Uterus (tissue), 4 donors: ENCODE measurements around the gene CRACDL. TPM values are rescaled to one million over a fixed set of nuclear protein-coding genes. Genes with fewer than 3 reads are reported as not detected.

ENCODE experiments used
- DNase-seq, 2 donors: peaks; one replicate each; pipeline ENCODE4 v3.0.0-alpha.2; 2019 to 2020
- H3K27ac ChIP-seq, 2 donors: fragments of 200-600 bp; sonication (generic); 1 replicate in 1 of 2; 2 replicates in 1 of 2; pipeline ENCODE4 v1.5.1; 2016 to 2018
- H3K27me3 ChIP-seq, 2 donors: fragments of 200-600 bp; sonication (generic); one replicate each; pipeline ENCODE4 v1.5.1; 2018 to 2019; ENCODE audit warnings: control low read depth in 1 of 2
- H3K36me3 ChIP-seq, 2 donors: fragments of 200-600 bp; sonication (generic); one replicate each; pipeline ENCODE4 v1.5.1; 2019; ENCODE audit warnings: control low read depth in 1 of 2
- H3K4me1 ChIP-seq, 2 donors: fragments of 200-600 bp; sonication (generic); one replicate each; pipeline ENCODE4 v1.5.1; 2018 to 2019; ENCODE audit warnings: control low read depth in 1 of 2
- H3K4me3 ChIP-seq, 2 donors: fragments of 200-600 bp; sonication (generic); 1 replicate in 1 of 2; 2 replicates in 1 of 2; pipeline ENCODE4 v1.5.1; 2018 to 2019; ENCODE audit warnings: mild to moderate bottlenecking in 1 of 2
- H3K9me3 ChIP-seq, 2 donors: fragments of 200-600 bp; sonication (generic); one replicate each; pipeline ENCODE4 v1.5.1; 2019; ENCODE audit warnings: control low read depth in 1 of 2
- CTCF ChIP-seq, 4 experiments: fragments of 200-600 bp in 2 of 4; fragments of 450-650 bp in 2 of 4; sonication (generic) in 2 of 4; IDR thresholded peaks; one replicate each; pipeline ENCODE4 v1.5.1; 2016 to 2019; ENCODE audit warnings: antibody characterized with exemption in 4 of 4, mild to moderate bottlenecking in 2 of 4, moderate library complexity in 1 of 4
- POLR2A ChIP-seq, 2 donors: fragments of 450-650 bp; IDR thresholded peaks; one replicate each; pipeline ENCODE4 v1.6.1; 2016; ENCODE audit warnings: antibody characterized with exemption in 2 of 2, mild to moderate bottlenecking in 1 of 2, moderate library complexity in 1 of 2
- intact Hi-C: fragments of 100-400 bp; cut with DNase I; formaldehyde crosslinking; loops from one replicate; pipeline ENCODE4 v1.15.1; 2023; ENCODE audit warnings: low total_unique reads
- total RNA-seq, 4 donors: library from RNA; depleted of rRNA in 3 of 4; stranded (reverse); fragments of >200 nt in 3 of 4; gene quantifications; one replicate each; pipeline versions ENCODE4 v1.1.0 to v1.2.4, GENCODE V29; 2014 to 2023
- donor health status: DM: yes; HTN: yes; CAD: no.

Gene CRACDL
- total RNA-seq, 4 donors from 2014 or later, result 1.5 to 14.6 (median 6.1) TPM

GRCh38 chr2:98932164-98932563 is 3.9 kb downstream of the CRACDL start:
- no peak overlapping the region for H3K27ac ChIP-seq
- no peak overlapping the region for H3K4me3 ChIP-seq
- TF ChIP-seq POLR2A (IDR thresholded peaks at IDR 0.05), result no peak
- TF ChIP-seq CTCF (IDR thresholded peaks at IDR 0.05), result no peak
- no peaks in the 10 kb centered on the region for H3K9me3 ChIP-seq
- no peaks in the 10 kb centered on the region for H3K36me3 ChIP-seq
- H3K27me3 ChIP-seq, result no peaks in the 10 kb centered on the region
- no peaks in the 10 kb centered on the region for H3K4me1 ChIP-seq
- intact Hi-C loops, result no loop called here
- no peak for DNase-seq

GRCh38 chr2:98931596-98931995 is 4.4 kb downstream of the CRACDL start:
- Histone ChIP-seq H3K4me3 (no peak overlapping the region), H3K36me3 (no peaks in the 10 kb centered on the region), H3K9me3 (no peaks in the 10 kb centered on the region), H3K4me1 (no peaks in the 10 kb centered on the region), H3K27ac (no peak overlapping the region), H3K27me3 (no peaks in the 10 kb centered on the region)
- TF ChIP-seq POLR2A (IDR thresholded peaks at IDR 0.05) (no peak), CTCF (IDR thresholded peaks at IDR 0.05) (no peak)
- intact Hi-C loops, result no loop called here
- no peak for DNase-seq

GRCh38 chr2:98929920-98930319 is 6.1 kb downstream of the CRACDL start:
- intact Hi-C loops, result no loop called here
- H3K4me3 ChIP-seq, result no peak overlapping the region
- no peak for DNase-seq
- H3K4me1 ChIP-seq, result no peaks in the 10 kb centered on the region
- TF ChIP-seq CTCF (IDR thresholded peaks at IDR 0.05) (no peak), POLR2A (IDR thresholded peaks at IDR 0.05) (no peak)
- H3K27ac ChIP-seq, result no peak overlapping the region
- H3K36me3 ChIP-seq, result no peaks in the 10 kb centered on the region
- H3K9me3 ChIP-seq, result no peaks in the 10 kb centered on the region
- H3K27me3 ChIP-seq, result no peaks in the 10 kb centered on the region

- no peak for TF ChIP-seq CTCF (IDR thresholded peaks at IDR 0.05)
- TF ChIP-seq POLR2A (IDR thresholded peaks at IDR 0.05), result no peak
- Histone ChIP-seq H3K9me3 (no peaks in the 10 kb centered on the region), H3K4me1 (no peaks in the 10 kb centered on the region), H3K27ac (no peak overlapping the region), H3K36me3 (no peaks in the 10 kb centered on the region), H3K4me3 (no peak overlapping the region), H3K27me3 (no peaks in the 10 kb centered on the region)
- intact Hi-C loops, result no loop called here
- no peak for DNase-seq
Measured at GRCh38 chr2:98928242-98928641, 7.8 kb downstream of the CRACDL start.

GRCh38 chr2:98927027-98927426 is 9.0 kb downstream of the CRACDL start:
- DNase-seq, result no peak
- H3K4me1 ChIP-seq, result no peaks in the 10 kb centered on the region
- no peak overlapping the region for H3K27ac ChIP-seq
- intact Hi-C loops, result no loop called here
- no peaks in the 10 kb centered on the region for H3K27me3 ChIP-seq
- no peaks in the 10 kb centered on the region for H3K36me3 ChIP-seq
- no peak overlapping the region for H3K4me3 ChIP-seq
- TF ChIP-seq POLR2A (IDR thresholded peaks at IDR 0.05) (no peak), CTCF (IDR thresholded peaks at IDR 0.05) (no peak)
- H3K9me3 ChIP-seq, result no peaks in the 10 kb centered on the region
